Subcutaneous abdominal adipose tissue (tissue), 5 donors: ENCODE measurements around the gene MTAP.

Source experiments
- H3K27ac ChIP-seq: one replicate; pipeline ENCODE4 v1.7.0; 2013; ENCODE audit warnings: low read depth, mild to moderate bottlenecking, inconsistent platforms, low read length, moderate library complexity
- H3K27me3 ChIP-seq, 5 donors: one replicate each; pipeline ENCODE4 v1.7.0; 2013; ENCODE audit warnings: low read length in 5 of 5, inconsistent platforms in 1 of 5; ENCODE audit not compliant: control insufficient read depth in 5 of 5, insufficient read depth in 4 of 5
- H3K36me3 ChIP-seq, 5 donors: one replicate each; pipeline ENCODE4 v1.7.0; 2013; ENCODE audit warnings: low read length in 5 of 5; ENCODE audit not compliant: control insufficient read depth in 5 of 5, insufficient read depth in 5 of 5
- H3K4me1 ChIP-seq, 5 donors: one replicate each; pipeline ENCODE4 v1.7.0; 2013; ENCODE audit warnings: low read length in 5 of 5, mild to moderate bottlenecking in 3 of 5, moderate library complexity in 1 of 5; ENCODE audit not compliant: control insufficient read depth in 5 of 5, insufficient read depth in 5 of 5
- H3K4me3 ChIP-seq, 5 donors: one replicate each; pipeline ENCODE4 v1.7.0; 2013; ENCODE audit warnings: low read length in 5 of 5, low read depth in 1 of 5
- H3K9ac ChIP-seq, 5 donors: one replicate each; pipeline ENCODE4 v1.7.0; 2013; ENCODE audit warnings: low read length in 5 of 5, mild to moderate bottlenecking in 4 of 5, moderate library complexity in 3 of 5
- H3K9me3 ChIP-seq, 5 donors: one replicate each; pipeline ENCODE4 v1.7.0; 2013; ENCODE audit warnings: low read length in 5 of 5; ENCODE audit not compliant: control insufficient read depth in 5 of 5
- donor health status: healthy.
- donor health status: healthy.
- donor health status: healthy.
- donor health status: healthy.
- donor health status: healthy.

MTAP gene

DNA sequence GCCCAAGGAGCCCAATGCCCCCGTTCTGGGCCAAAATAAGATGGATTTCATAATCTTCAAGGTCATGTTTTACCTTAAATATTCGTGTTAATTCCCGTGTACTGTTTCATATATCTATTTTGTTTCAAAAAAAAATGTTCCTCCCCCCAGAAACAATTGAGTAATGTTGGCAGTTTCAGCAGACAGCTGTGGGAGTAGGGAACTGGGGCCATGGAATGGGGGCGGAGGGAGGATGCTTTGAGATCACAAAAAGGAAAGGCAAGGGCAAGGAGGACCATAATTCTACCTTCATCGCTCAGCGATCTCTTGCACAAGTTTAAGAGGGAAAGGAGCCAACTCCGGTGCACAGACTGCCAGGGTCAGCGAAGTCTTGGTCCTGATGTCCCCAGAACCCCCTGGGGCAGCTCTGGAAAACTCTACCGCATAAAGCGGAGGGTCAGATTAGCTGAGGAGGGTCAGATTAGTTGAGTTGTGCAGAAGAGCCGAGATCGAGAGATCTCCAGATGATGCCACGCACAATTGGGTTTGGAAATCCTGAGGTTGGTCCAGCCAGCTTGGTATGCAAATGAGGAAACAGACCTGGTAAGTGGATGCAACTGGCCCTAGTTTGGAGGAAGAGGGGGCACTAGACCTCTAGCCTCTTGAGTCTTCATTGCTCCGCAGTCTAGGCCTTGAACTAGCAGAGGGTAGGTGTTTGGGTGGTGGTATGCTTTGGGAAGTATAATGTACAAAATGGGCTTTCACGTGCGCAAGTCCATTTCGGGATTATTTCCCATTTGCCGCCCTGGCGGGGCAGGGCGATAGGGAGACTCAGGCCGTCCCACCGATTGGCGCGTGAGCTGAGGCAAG is 167.7 kb downstream of the MTAP start:
- Histone ChIP-seq H3K4me3 (no peak overlapping the region), H3K9ac (no peak overlapping the region), H3K27ac (no peak overlapping the region), H3K9me3 (no peaks in the 10 kb centered on the region), H3K36me3 (no peaks in the 10 kb centered on the region), H3K4me1 (peaks cover under 1 to 36% (median 32%) of the 10 kb centered on the region in 5 donors), H3K27me3 (peaks cover 72 to 99% (median 82%) of the 10 kb centered on the region in 5 donors)

DNA sequence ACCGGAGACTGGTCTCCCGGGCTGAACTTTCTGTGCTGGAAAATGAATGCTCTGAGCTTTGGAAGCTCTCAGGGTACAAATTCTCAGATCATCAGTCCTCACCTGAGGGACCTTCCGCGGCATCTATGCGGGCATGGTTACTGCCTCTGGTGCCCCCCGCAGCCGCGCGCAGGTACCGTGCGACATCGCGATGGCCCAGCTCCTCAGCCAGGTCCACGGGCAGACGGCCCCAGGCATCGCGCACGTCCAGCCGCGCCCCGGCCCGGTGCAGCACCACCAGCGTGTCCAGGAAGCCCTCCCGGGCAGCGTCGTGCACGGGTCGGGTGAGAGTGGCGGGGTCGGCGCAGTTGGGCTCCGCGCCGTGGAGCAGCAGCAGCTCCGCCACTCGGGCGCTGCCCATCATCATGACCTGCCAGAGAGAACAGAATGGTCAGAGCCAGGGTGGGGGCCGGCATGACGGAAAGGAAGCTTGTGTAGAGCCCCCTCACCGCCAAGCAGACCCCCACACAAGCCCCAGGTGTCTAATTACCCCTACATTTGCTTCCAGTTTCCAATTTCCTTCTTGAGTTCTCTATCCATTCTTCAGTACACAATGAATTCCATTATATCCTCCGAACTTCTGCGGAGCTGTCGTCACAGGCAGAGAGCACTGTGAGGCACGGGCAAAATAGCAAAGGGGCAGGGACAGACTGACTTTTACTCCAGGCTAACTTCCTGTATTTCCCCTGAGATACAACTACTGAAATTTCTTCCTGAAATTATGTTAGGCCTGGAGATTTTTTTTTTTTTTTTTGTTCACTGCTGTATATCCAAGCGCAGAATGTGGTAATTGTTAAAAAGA is 168.6 kb downstream of the MTAP start:
- Histone ChIP-seq H3K27me3 (peaks cover 72 to 99% (median 81%) of the 10 kb centered on the region in 5 donors), H3K4me3 (no peak overlapping the region), H3K36me3 (no peaks in the 10 kb centered on the region), H3K9me3 (no peaks in the 10 kb centered on the region), H3K9ac (no peak overlapping the region), H3K27ac (no peak overlapping the region), H3K4me1 (peaks cover 0 to 32% (median 29%) of the 10 kb centered on the region in 5 donors)

DNA sequence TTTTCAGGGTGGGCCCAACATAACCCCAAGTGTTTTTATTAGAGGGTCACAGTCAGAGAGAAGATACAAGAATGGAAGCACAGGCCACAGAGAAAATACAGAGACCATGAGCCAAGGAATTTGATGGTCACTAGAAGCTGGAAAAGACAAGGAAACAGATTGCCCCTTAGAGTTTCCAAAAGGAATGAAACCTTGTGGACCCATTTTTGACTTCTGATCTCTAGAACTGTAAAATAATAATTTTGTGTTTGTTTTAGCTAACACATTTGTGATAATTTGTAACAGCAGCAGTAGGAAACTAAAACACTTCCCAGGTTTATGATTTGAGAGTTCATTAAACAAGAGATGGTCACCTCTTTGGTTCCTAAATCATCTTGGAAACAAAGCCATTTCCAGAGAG is 169.9 kb downstream of the MTAP start:
- Histone ChIP-seq H3K27me3 (peaks cover 72 to 99% (median 81%) of the 10 kb centered on the region in 5 donors), H3K4me3 (no peak overlapping the region), H3K9me3 (peaks cover 0 to 2% (median 0%) of the 10 kb centered on the region in 5 donors), H3K9ac (no peak overlapping the region), H3K27ac (no peak overlapping the region), H3K4me1 (peaks cover 0 to 29% (median 24%) of the 10 kb centered on the region in 5 donors), H3K36me3 (no peaks in the 10 kb centered on the region)

DNA sequence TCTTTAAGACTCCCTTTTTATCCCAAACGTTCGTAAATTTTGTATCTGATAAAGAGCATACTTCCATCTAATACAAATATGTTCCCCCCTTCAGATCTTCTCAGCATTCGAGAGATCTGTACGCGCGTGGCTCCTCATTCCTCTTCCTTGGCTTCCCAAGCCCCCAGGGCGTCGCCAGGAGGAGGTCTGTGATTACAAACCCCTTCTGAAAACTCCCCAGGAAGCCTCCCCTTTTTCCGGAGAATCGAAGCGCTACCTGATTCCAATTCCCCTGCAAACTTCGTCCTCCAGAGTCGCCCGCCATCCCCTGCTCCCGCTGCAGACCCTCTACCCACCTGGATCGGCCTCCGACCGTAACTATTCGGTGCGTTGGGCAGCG is 171.9 kb downstream of the MTAP start:
- Histone ChIP-seq H3K9ac (no peak overlapping the region), H3K4me3 (peak overlapping the region in 4 of 5 donors; percentile 19 to 62 (median 44)), H3K4me1 (peaks cover 0 to 22% (median 16%) of the 10 kb centered on the region in 5 donors), H3K9me3 (peaks cover 0 to 2% (median 0%) of the 10 kb centered on the region in 5 donors), H3K27ac (no peak overlapping the region), H3K27me3 (peaks cover 61 to 91% (median 72%) of the 10 kb centered on the region in 5 donors), H3K36me3 (no peaks in the 10 kb centered on the region)

DNA sequence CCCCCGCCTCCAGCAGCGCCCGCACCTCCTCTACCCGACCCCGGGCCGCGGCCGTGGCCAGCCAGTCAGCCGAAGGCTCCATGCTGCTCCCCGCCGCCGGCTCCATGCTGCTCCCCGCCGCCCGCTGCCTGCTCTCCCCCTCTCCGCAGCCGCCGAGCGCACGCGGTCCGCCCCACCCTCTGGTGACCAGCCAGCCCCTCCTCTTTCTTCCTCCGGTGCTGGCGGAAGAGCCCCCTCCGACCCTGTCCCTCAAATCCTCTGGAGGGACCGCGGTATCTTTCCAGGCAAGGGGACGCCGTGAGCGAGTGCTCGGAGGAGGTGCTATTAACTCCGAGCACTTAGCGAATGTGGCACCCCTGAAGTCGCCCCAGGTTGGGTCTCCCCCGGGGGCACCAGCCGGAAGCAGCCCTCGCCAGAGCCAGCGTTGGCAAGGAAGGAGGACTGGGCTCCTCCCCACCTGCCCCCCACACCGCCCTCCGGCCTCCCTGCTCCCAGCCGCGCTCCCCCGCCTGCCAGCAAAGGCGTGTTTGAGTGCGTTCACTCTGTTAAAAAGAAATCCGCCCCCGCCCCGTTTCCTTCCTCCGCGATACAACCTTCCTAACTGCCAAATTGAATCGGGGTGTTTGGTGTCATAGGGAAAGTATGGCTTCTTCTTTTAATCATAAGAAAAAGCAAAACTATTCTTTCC is 172.4 kb downstream of the MTAP start:
- H3K4me1 ChIP-seq: peaks cover 0 to 22% (median 16%) of the 10 kb centered on the region in 5 donors
- no peaks in the 10 kb centered on the region for H3K36me3 ChIP-seq
- no peak overlapping the region for H3K27ac ChIP-seq
- H3K9me3 ChIP-seq: peaks cover 0 to 2% (median 0%) of the 10 kb centered on the region in 5 donors
- H3K9ac ChIP-seq: peak overlapping the region in 1 of 5 donors; percentile 52
- H3K27me3 ChIP-seq: peaks cover 61 to 90% (median 72%) of the 10 kb centered on the region in 5 donors
- H3K4me3 ChIP-seq: peak overlapping the region; percentile 36 to 62 (median 53)

DNA sequence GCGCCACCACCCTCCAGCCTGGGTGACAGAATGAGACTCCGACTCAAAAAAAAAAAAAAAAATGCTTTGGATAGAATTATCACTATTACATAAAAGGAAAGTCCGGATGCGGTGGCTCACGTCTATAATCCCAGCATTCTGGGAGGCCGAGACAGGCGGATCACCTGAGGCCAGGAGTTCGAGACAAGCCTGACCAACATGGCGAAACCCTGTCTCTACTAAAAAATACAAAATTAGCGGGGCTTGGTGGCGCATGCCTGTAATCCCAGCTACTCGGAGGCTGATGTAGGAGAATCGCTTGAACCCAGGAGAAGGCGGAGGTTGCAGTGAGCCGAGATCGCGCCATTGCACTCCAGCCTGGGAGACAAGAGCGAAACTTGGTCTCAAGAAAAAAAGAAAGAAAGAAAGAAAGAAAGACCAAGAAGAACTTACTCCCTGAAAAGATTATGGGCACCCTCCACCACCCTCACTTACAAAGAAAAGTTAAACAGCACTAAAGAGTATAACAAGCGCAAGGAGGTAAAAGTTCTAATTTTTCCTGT is 174.0 kb downstream of the MTAP start:
- Histone ChIP-seq H3K36me3 (no peaks in the 10 kb centered on the region), H3K9me3 (peaks cover 0 to 2% (median 0%) of the 10 kb centered on the region in 5 donors), H3K9ac (no peak overlapping the region), H3K27me3 (peaks cover 50 to 77% (median 58%) of the 10 kb centered on the region in 5 donors), H3K27ac (no peak overlapping the region), H3K4me1 (peaks cover 0 to 15% (median 15%) of the 10 kb centered on the region in 5 donors), H3K4me3 (no peak overlapping the region)

DNA sequence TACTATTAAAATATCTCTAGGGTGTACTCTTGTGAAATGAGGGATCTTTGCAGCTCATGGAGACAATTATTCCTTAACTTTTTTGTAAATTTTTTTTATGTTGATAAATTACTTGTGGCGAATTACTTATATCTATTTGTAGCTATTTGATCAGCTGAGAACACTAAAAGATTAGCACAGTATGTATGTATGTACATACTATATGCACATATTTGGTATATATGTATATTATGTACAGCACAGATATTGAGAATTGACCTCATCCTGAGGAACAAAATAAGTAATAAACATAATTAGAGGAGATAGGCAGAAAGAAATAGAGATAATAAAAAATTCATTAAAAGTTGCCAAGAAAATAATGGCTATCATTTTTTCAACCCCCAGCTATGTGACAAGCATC is 180.0 kb downstream of the MTAP start:
- H3K9ac ChIP-seq: no peak overlapping the region
- peaks cover 21 to 52% (median 25%) of the 10 kb centered on the region in 5 donors for H3K27me3 ChIP-seq
- H3K9me3 ChIP-seq: peaks cover 0 to 2% (median 0%) of the 10 kb centered on the region in 5 donors

DNA sequence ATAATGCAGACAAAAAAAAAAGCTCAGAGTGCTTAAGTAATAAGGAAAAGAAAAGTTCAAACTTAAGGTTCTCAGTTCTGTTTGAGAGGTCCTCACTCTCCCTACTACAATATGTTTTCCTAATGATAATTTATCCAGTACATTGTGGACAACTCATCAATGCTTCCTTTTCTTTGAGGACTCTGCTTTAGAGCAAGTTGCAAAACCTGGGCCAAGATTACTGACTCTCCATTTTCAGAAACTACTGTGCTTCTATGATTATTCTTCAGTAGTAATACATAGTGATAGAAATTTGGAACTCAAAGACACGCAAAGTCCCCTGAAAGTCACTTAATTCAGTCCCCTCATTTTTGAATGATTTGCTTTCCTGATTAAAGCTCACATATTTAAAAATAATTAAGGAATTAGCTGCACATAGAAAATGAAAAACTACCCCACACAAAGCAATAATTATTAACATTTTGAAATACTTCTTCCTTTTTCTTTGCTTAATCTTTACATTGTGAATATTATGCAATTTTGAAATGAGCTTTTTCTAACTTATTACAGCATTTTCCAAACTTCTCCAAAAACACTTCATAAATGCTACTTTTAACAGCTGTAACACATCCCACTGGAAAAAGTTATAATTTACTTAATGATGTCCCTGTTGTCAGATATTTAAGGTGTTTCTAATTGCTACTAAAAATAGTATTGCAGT is 180.6 kb downstream of the MTAP start:
- Histone ChIP-seq H3K4me1 (no peaks in the 10 kb centered on the region), H3K9me3 (peaks cover 0 to 2% (median 0%) of the 10 kb centered on the region in 5 donors), H3K27ac (no peak overlapping the region), H3K36me3 (no peaks in the 10 kb centered on the region), H3K4me3 (no peak overlapping the region), H3K27me3 (peaks cover 18 to 53% (median 24%) of the 10 kb centered on the region in 5 donors), H3K9ac (no peak overlapping the region)

More for the DNA sequence above, 180.0 kb downstream of the MTAP start:
- no peak overlapping the region for H3K4me3 ChIP-seq
- no peaks in the 10 kb centered on the region for H3K36me3 ChIP-seq
- no peak overlapping the region for H3K27ac ChIP-seq
- no peaks in the 10 kb centered on the region for H3K4me1 ChIP-seq

DNA sequence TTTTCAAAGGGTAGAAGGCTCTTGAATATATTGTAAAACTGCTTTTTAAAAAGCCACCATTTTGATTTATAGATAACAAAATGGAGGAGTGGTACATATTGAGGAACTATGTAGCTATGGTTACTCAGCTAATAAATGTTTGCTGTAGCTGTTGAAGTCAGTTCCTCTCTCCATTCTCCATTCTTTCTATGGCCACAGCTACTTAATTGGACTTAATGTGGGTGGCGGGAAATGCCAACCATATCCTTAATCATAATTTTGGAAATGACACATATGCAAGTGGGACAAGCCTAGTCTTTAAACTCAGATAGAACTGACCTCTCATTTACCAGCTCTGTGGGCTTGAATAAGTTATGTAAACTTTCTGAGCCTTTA is 181.1 kb downstream of the MTAP start:
- H3K27ac ChIP-seq: no peak overlapping the region
- H3K9ac ChIP-seq: no peak overlapping the region
- no peak overlapping the region for H3K4me3 ChIP-seq
- H3K4me1 ChIP-seq: no peaks in the 10 kb centered on the region
- H3K9me3 ChIP-seq: peaks cover 0 to 2% (median 0%) of the 10 kb centered on the region in 5 donors
- H3K27me3 ChIP-seq: peaks cover 20 to 55% (median 25%) of the 10 kb centered on the region in 5 donors
- H3K36me3 ChIP-seq: no peaks in the 10 kb centered on the region
